Endothelial cell of umbilical vein (primary cell): Measurements from ENCODE around the gene TOMM20. TPM values are rescaled to one million over a fixed set of nuclear protein-coding genes. Genes with fewer than 3 reads are reported as not detected.
A peak's percentile ranks its signal among the peaks of the same experiment; 100 is the strongest.

ENCODE experiments used
- Bru-seq: library from RNA; stranded (reverse); fragments of 400-500 nt; gene quantifications from one replicate; lab custom pipeline; 2021; lab: Mats Ljungman, UMichigan
- BruChase-seq, 2 experiments: library from RNA; stranded (reverse); fragments of 400-500 nt; gene quantifications; one replicate each; lab custom pipeline; 2021; lab: Mats Ljungman, UMichigan
- BruUV-seq: library from RNA; stranded (reverse); fragments of 400-500 nt; replicated peaks from 2 replicates; lab custom pipeline; 2021; lab: Mats Ljungman, UMichigan
- CTCF ChIA-PET: fragments of 300-600, 350-600 bp; sonication (Branson Sonifier 250); formaldehyde crosslinking; loops from one replicate; lab custom pipeline; 2021; ENCODE audit warnings: antibody characterized with exemption, inconsistent platforms; lab: Charles Lee
- POLR2A ChIA-PET: fragments of 300-600, 350-600 bp; sonication (Branson Sonifier 250); formaldehyde crosslinking; loops from one replicate; lab custom pipeline; 2021; ENCODE audit warnings: antibody characterized with exemption, inconsistent platforms; lab: Charles Lee
- DNase-seq: peaks from one replicate; pipeline ENCODE4 v3.0.0-alpha.2; 2011; ENCODE audit warnings: low read depth, low spot score
- FAIRE-seq: peaks from 2 replicates; lab custom pipeline; 2011; peaks lifted over from hg19 to GRCh38; lab: Jason Lieb, UNC
- H2AFZ ChIP-seq: 2 replicates; pipeline ENCODE4 v1.6.0; 2012; ENCODE audit warnings: low read depth, low read length, control low read depth, inconsistent platforms
- H3K27ac ChIP-seq: 2 replicates; pipeline ENCODE4 v1.5.1; 2011; ENCODE audit warnings: low read depth, mild to moderate bottlenecking, control low read depth, low read length, moderate library complexity; ENCODE audit not compliant: insufficient read depth
- H3K27me3 ChIP-seq, 2 experiments: 2 replicates each; pipeline versions ENCODE4 v1.6.0 to v1.6.1; 2011; ENCODE audit warnings: low read length in 2 of 2, mixed read lengths in 1 of 2; ENCODE audit not compliant: control insufficient read depth in 2 of 2, insufficient read depth in 2 of 2
- H3K36me3 ChIP-seq, 2 experiments: 2 replicates in 1 of 2; 3 replicates in 1 of 2; pipeline ENCODE4 v1.5.1; 2011; ENCODE audit warnings: low read length in 2 of 2, mild to moderate bottlenecking in 1 of 2, moderate library complexity in 1 of 2; ENCODE audit not compliant: control insufficient read depth in 2 of 2, insufficient read depth in 2 of 2; ENCODE audit errors: extremely low read depth in 1 of 2
- H3K4me1 ChIP-seq: 3 replicates; pipeline ENCODE4 v1.5.1; 2011; ENCODE audit warnings: mild to moderate bottlenecking, low read length; ENCODE audit not compliant: control insufficient read depth, insufficient read depth; ENCODE audit errors: extremely low read depth
- H3K4me2 ChIP-seq: 2 replicates; pipeline ENCODE4 v1.6.1; 2011; ENCODE audit warnings: low read length, control low read depth, mixed read lengths; ENCODE audit not compliant: insufficient read depth
- H3K4me3 ChIP-seq, 3 experiments: fragments of 200-600 bp in 1 of 3; sonication (generic), shearing (Covaris generic) in 1 of 3; replicated peaks in 1 of 3; 2 replicates each; pipeline ENCODE4 v1.5.1; 2011 to 2016; ENCODE audit warnings: control low read depth in 3 of 3, low read length in 3 of 3, mild to moderate bottlenecking in 2 of 3, inconsistent platforms in 1 of 3, low read depth in 1 of 3, moderate library complexity in 1 of 3; ENCODE audit not compliant: insufficient read depth in 1 of 3
- H3K79me2 ChIP-seq: 2 replicates; pipeline ENCODE4 v1.6.0; 2012; ENCODE audit warnings: low read length, inconsistent platforms; ENCODE audit not compliant: control insufficient read depth, insufficient read depth
- H3K9ac ChIP-seq: replicated peaks from 2 replicates; pipeline ENCODE3; 2011; ENCODE audit warnings: low read length, control low read depth; ENCODE audit not compliant: insufficient read depth; ENCODE audit errors: extremely low read depth
- H3K9me1 ChIP-seq: replicated peaks from 3 replicates; pipeline ENCODE4 v1.6.0; 2011; ENCODE audit warnings: mild to moderate bottlenecking, low read length; ENCODE audit not compliant: control insufficient read depth, insufficient read depth; ENCODE audit errors: extremely low read depth
- H3K9me3 ChIP-seq: replicated peaks from 2 replicates; pipeline ENCODE4 v1.5.1; 2012; ENCODE audit warnings: low read length, inconsistent platforms; ENCODE audit not compliant: control insufficient read depth, insufficient read depth
- H4K20me1 ChIP-seq: replicated peaks from 2 replicates; pipeline ENCODE3; 2011; ENCODE audit warnings: mild to moderate bottlenecking, low read length; ENCODE audit not compliant: control insufficient read depth, insufficient read depth; ENCODE audit errors: extremely low read depth
- CTCF ChIP-seq, 2 donors: IDR thresholded peaks; 1 replicate in 1 of 2; 2 replicates in 1 of 2; pipeline ENCODE4 v1.5.1; 2011; ENCODE audit warnings: low read length in 2 of 2, mild to moderate bottlenecking in 2 of 2, moderate library complexity in 2 of 2, control low read depth in 1 of 2, inconsistent platforms in 1 of 2, low read depth in 1 of 2; ENCODE audit not compliant: insufficient read depth in 1 of 2; ENCODE audit errors: extremely low read depth in 1 of 2
- EZH2 ChIP-seq: IDR thresholded peaks from 2 replicates; pipeline ENCODE4 v1.6.1; 2012; ENCODE audit warnings: borderline replicate concordance, low read depth, mild to moderate bottlenecking, moderate library complexity, low read length, inconsistent platforms; ENCODE audit not compliant: severe bottlenecking
- FOS ChIP-seq: IDR thresholded peaks from 2 replicates; pipeline ENCODE4 v1.6.1; 2011; ENCODE audit warnings: mild to moderate bottlenecking, low read length, moderate library complexity, borderline replicate concordance; ENCODE audit not compliant: insufficient read depth
- GATA2 ChIP-seq: IDR thresholded peaks from 2 replicates; pipeline ENCODE4 v1.7.0; 2011; ENCODE audit warnings: low read depth, mild to moderate bottlenecking, moderate library complexity, mixed read lengths, low read length; ENCODE audit not compliant: insufficient read length, insufficient read depth
- JUN ChIP-seq: IDR thresholded peaks from 2 replicates; pipeline ENCODE4 v1.6.1; 2011; ENCODE audit warnings: borderline replicate concordance, low read depth; ENCODE audit not compliant: insufficient read length, insufficient read depth
- MYC ChIP-seq: IDR thresholded peaks from one replicate; pipeline ENCODE4 v1.6.1; 2011; ENCODE audit warnings: mild to moderate bottlenecking, low read depth, low read length
- POLR2A ChIP-seq: IDR thresholded peaks from 2 replicates; pipeline ENCODE4 v1.6.1; 2012; ENCODE audit warnings: low read depth, mild to moderate bottlenecking, control low read depth, low read length
- POLR2AphosphoS5 ChIP-seq: IDR thresholded peaks from 2 replicates; pipeline ENCODE4 v1.6.1; 2012; ENCODE audit warnings: low read depth, mild to moderate bottlenecking, control low read depth, low read length, moderate library complexity; ENCODE audit not compliant: insufficient read depth
- dilution Hi-C: fragments of 300-500 bp; cut with MboI; formaldehyde crosslinking; loops from one replicate; pipeline ENCODE4 v1.15.0; 2019; ENCODE audit warnings: low sequenced_read_pairs; ENCODE audit not compliant: extremely low pct_ligation_motif_present
- intact Hi-C: fragments of 100-400 bp; cut with micrococcal nuclease; formaldehyde crosslinking; loops from one replicate; pipeline ENCODE4 v1.10.0; 2022
- long read RNA-seq: library from polyadenylated mRNA; stranded (forward); transcript quantifications from one replicate; pipeline ENCODE4 v2.0.0, GENCODE V29; 2021
- polyA minus RNA-seq, 3 experiments: library from RNA; depleted of rRNA, polyadenylated mRNA; stranded (reverse); fragments of >200 nt; gene quantifications; 1 replicate in 1 of 3; 2 replicates in 2 of 3; pipeline ENCODE4 v1.2.3, GENCODE V29; 2011
- polyA plus RNA-seq, 4 experiments: library from polyadenylated mRNA; depleted of rRNA in 3 of 4; stranded (reverse) in 3 of 4; unstranded in 1 of 4; fragments of >200 nt; gene quantifications; 2 replicates each; pipeline versions ENCODE4 v1.2.1 to v1.2.3, GENCODE V29; 2011 to 2012; ENCODE audit warnings: missing spikeins in 1 of 4
- total RNA-seq: library from RNA; stranded (reverse); gene quantifications from 2 replicates; pipeline ENCODE4 v1.2.3, GENCODE V29; 2021
- TF ChIP-seq, protein P1 (sequence below): IDR thresholded peaks from 2 replicates; pipeline ENCODE4 v1.6.1; 2011; ENCODE audit not compliant: insufficient read depth, insufficient read length

The TOMM20 gene
- total RNA-seq (98.4 and 108 TPM in 2 replicates), polyA plus RNA-seq (31.8 and 42.5 TPM in 2 replicates), polyA minus RNA-seq (44.9 and 49.6 TPM in 2 replicates), Bru-seq, nascent RNA (percentile 96 among the genes with signal in this experiment), BruChase-seq, experiment 1, labeled RNA remaining after a 6-hour chase (percentile 99 among the genes with signal in this experiment), BruChase-seq, experiment 2, labeled RNA remaining after a 2-hour chase (percentile 96 among the genes with signal in this experiment)
- 59.4 and 65.2 TPM in 2 replicates for polyA plus RNA-seq (2011; cell fraction: cytosol; rRNA removed)
- 27.6 and 30.6 TPM in 2 replicates for polyA plus RNA-seq (2011; cell fraction: nucleus; rRNA removed)
- 84.6 and 120 TPM in 2 replicates for polyA plus RNA-seq (2012)
- 42.7 TPM for polyA minus RNA-seq (2011; cell fraction: cytosol; rRNA and poly(A)+ RNA removed)
- polyA minus RNA-seq (2011; cell fraction: nucleus; rRNA and poly(A)+ RNA removed): 24.0 and 25.6 TPM in 2 replicates
- long read RNA-seq, transcript TOMM20-201 (5 exons, 3,387 nt): major isoform, 130 of 150 reads
- long read RNA-seq, partial matches to known transcripts: 1 of 150 reads
- long read RNA-seq, other reads (novel, unspliced or antisense): 19 of 150 reads

DNA sequence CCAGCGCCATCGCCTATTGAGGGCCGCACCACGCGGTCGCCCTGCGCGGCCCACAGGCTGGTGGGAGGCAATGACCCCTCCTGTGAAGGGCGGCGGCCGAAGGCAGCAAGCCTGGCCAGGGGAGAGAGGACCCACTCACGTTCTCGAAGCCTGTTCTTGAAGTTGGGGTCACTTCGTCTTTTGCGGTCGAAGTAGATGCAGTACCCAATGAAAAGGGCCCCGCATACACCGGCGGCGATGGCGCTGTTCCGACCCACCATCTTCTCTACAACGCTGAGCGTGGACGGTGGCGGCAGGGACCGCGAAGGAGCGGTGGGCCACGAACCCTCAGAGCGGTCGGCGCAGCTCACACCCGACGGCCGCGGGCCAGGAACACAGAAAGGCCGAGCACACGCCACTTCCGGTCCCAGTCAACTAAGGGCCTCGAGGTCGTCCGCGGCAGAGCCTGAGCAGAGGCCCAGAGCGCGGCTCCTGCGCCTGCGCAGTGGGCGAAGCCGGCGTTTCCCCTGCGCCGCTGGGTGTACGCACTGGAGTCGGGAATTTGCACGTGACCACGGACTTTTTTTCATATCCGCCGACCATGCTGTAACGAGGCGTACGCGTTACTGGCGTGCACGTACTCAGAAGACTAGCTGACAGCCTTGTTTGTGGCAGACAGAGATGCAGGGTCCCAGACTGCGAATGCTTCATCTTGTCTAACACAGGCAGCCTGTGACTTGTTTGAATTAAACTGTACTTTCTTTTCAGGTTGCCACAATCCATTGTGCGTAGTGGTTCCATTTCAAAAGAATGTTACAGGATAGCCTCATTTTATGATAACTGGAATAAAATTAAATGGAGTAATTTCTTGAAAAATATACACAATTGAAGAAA is at the start of gene TOMM20:
Gene TOMM20, minus strand, starts transcription at position 382 of the 873 bp plus-strand sequence. Its CDS starts 122 bp downstream, at position 260.
- Histone ChIP-seq H3K9ac (peak within 1 kb of the TSS; percentile 89), H3K9me1 (no peaks in the 10 kb centered on the region), H3K4me1 (peaks cover 12% of the 10 kb centered on the region), H3K9me3 (no peaks in the 10 kb centered on the region), H3K27me3 (no peaks in the 10 kb centered on the region), H3K79me2 (peaks cover 50% of the 10 kb centered on the region), H3K4me3 (peak within 1 kb of the TSS; percentile 79 to 99 (median 93)), H2AFZ (peak within 1 kb of the TSS; percentile 56), H3K27ac (peak within 1 kb of the TSS; percentile 70), H3K36me3 (peaks cover 2 to 4% of the 10 kb centered on the region in 2 experiments), H3K4me2 (peak within 1 kb of the TSS; percentile 94), H4K20me1 (peaks cover 2% of the 10 kb centered on the region)
- dilution Hi-C loops: no loop called here
- TF ChIP-seq POLR2AphosphoS5: peak; percentile 99
- TF ChIP-seq, protein P1, sequence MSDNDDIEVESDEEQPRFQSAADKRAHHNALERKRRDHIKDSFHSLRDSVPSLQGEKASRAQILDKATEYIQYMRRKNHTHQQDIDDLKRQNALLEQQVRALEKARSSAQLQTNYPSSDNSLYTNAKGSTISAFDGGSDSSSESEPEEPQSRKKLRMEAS: peak; percentile 95
- TF ChIP-seq GATA2: no peak
- TF ChIP-seq POLR2A: peak; percentile 96
- no peak for TF ChIP-seq EZH2
- no peak for TF ChIP-seq CTCF (IDR thresholded peaks at IDR 0.05; ENCODE audit: extremely low read depth in 1 of 2, insufficient read depth in 1 of 2, low read depth in 1 of 2, low read length in 2 of 2)
- TF ChIP-seq FOS: no peak
- no peak for TF ChIP-seq JUN
- TF ChIP-seq MYC: peak; percentile 70
- BruUV-seq: TSS peak; percentile 98
- intact Hi-C loops: loop anchor here (1.0 kb wide), 2 partner anchors 200 to 376 kb away; partner anchors contain the start of genes ARID4B, B3GALNT2 and GGPS1
- ChIA-PET POLR2A (interaction anchor here (1.0 kb wide), 1 partner anchor 31 kb away, joined by 4 read pairs; no protein-coding TSS in a partner anchor), CTCF (interaction anchor here (2.2 kb wide), 1 partner anchor 287 kb away, joined by 6 read pairs; no protein-coding TSS in a partner anchor)
- DNase-seq: peak; percentile 99
- FAIRE-seq: peak; percentile 91
